Nephron (organoid): ENCODE measurements around the gene COMMD9.
A peak's percentile ranks its signal among the peaks of the same experiment; 100 is the strongest.

ENCODE experiments used
- H3K27ac Mint-ChIP-seq, 3 experiments: 2 replicates each; pipeline ENCODE4 v1.8.0; 2020; ENCODE audit warnings: mixed read lengths in 3 of 3, mild to moderate bottlenecking in 2 of 3, moderate library complexity in 1 of 3
- H3K27me3 Mint-ChIP-seq: 2 replicates; pipeline ENCODE4 v1.8.0; 2021; ENCODE audit warnings: low read depth, mild to moderate bottlenecking, moderate library complexity, mixed read lengths
- H3K36me3 Mint-ChIP-seq: 2 replicates; pipeline ENCODE4 v1.8.0; 2020; ENCODE audit warnings: low read depth, mixed read lengths
- H3K4me1 Mint-ChIP-seq: 2 replicates; pipeline ENCODE4 v1.8.0; 2020; ENCODE audit warnings: mixed read lengths
- H3K4me3 Mint-ChIP-seq, 3 experiments: 2 replicates each; pipeline ENCODE4 v1.8.0; 2020; ENCODE audit warnings: mild to moderate bottlenecking in 3 of 3, mixed read lengths in 3 of 3, moderate library complexity in 2 of 3
- H3K9me3 Mint-ChIP-seq: 2 replicates; pipeline ENCODE4 v1.8.0; 2020; ENCODE audit warnings: mixed read lengths
- CTCF ChIP-seq, 3 experiments: fragments of 200-600 bp; sonication (generic); IDR thresholded peaks; one replicate each; pipeline ENCODE4 v1.5.0; 2021; ENCODE audit warnings: antibody characterized with exemption in 3 of 3; ENCODE audit not compliant: unreplicated experiment in 3 of 3

The COMMD9 gene

DNA sequence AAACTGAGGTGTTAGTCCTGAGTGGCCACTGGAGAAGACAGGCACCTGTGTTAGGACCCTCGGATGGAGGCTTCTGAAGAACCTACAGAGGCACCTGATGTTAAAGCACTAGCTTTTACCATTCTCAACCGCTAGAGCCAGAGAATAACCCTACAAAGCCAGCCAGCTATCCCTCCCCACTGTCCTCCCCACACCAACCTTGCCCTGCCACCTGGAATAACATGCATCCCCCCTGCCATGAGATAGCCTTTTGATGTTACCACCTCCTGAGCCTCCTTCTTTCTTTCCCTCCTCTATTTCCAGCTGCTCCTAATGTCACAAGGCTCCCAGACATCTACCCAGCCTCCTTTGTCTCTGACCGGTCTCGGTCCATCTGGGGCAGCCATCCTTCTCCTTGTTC lies 28.1 kb downstream of the COMMD9 start:
- peaks cover 27% of the 10 kb centered on the region for H3K27me3 Mint-ChIP-seq
- no peaks in the 10 kb centered on the region for H3K36me3 Mint-ChIP-seq
- H3K9me3 Mint-ChIP-seq: no peaks in the 10 kb centered on the region

DNA sequence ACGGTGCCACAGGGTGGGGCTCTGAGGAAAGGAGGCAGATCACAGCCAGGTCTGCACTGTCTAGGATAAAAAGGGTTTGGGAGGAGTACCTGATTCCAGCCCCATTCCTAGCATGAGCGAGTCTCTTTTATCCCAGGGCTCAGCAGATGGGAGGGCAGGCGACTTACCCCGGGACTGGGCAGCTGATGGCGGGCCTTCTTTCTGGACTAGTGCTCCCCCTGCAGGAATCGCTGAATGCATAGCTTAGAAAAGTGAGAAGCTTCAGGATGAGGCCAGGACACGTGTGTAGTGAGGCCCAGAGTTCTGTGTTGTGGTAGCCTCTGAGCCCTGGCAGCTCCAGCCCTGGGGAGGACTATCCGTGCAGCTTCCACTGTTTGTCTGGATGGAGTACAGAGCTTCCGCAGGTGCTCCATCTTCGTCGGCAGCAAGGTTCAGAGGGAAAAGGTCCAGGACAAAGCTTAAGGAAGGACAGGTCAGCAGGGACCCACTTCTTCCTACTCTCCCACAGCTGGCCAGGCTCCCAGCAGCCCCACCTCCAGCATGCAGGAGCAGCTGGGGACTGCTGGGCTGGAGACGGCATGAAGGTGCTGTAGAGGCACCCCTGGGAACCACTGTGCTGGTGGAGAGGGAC lies 30.4 kb downstream of the COMMD9 start:
- peak overlapping the region in 2 of 3 experiments; percentile 32 to 62 for H3K27ac Mint-ChIP-seq
- no peak overlapping the region for H3K4me3 Mint-ChIP-seq
- peaks cover 23% of the 10 kb centered on the region for H3K4me1 Mint-ChIP-seq
- no peaks in the 10 kb centered on the region for H3K9me3 Mint-ChIP-seq
- peak; percentile 53 to 70 (median 64) for TF ChIP-seq CTCF (IDR thresholded peaks at IDR 0.05; ENCODE audit: unreplicated experiment in 3 of 3)
- H3K27me3 Mint-ChIP-seq: peaks cover 25% of the 10 kb centered on the region
- no peaks in the 10 kb centered on the region for H3K36me3 Mint-ChIP-seq

More for the DNA sequence above, 28.1 kb downstream of the COMMD9 start:
- Mint-ChIP-seq H3K4me3 (no peak overlapping the region), H3K27ac (no peak overlapping the region), H3K4me1 (peaks cover 23% of the 10 kb centered on the region)
- TF ChIP-seq CTCF (IDR thresholded peaks at IDR 0.05; ENCODE audit: unreplicated experiment in 3 of 3): no peak

- no peak for TF ChIP-seq CTCF (IDR thresholded peaks at IDR 0.05; ENCODE audit: unreplicated experiment in 3 of 3)
- H3K4me1 Mint-ChIP-seq: peaks cover 33% of the 10 kb centered on the region
- H3K36me3 Mint-ChIP-seq: no peaks in the 10 kb centered on the region
- no peak overlapping the region for H3K4me3 Mint-ChIP-seq
- H3K9me3 Mint-ChIP-seq: no peaks in the 10 kb centered on the region
- peaks cover 28% of the 10 kb centered on the region for H3K27me3 Mint-ChIP-seq
- H3K27ac Mint-ChIP-seq: peak overlapping the region; percentile 2 to 53 (median 20)
Measured at GRCh38 chr11:36257351-36257750, 31.9 kb downstream of the COMMD9 start.

- H3K27me3 Mint-ChIP-seq: peaks cover 19% of the 10 kb centered on the region
- TF ChIP-seq CTCF (IDR thresholded peaks at IDR 0.05; ENCODE audit: unreplicated experiment in 3 of 3): no peak
- peaks cover 14% of the 10 kb centered on the region for H3K9me3 Mint-ChIP-seq
- H3K27ac Mint-ChIP-seq: no peak overlapping the region
- no peaks in the 10 kb centered on the region for H3K36me3 Mint-ChIP-seq
- H3K4me1 Mint-ChIP-seq: peaks cover 33% of the 10 kb centered on the region
- H3K4me3 Mint-ChIP-seq: no peak overlapping the region
Measured at GRCh38 chr11:36254713-36255112, 34.5 kb downstream of the COMMD9 start.

- Mint-ChIP-seq H3K4me3 (no peak overlapping the region), H3K9me3 (peaks cover 17% of the 10 kb centered on the region), H3K27ac (peak overlapping the region in 2 of 3 experiments; percentile 14 to 25), H3K36me3 (no peaks in the 10 kb centered on the region), H3K27me3 (peaks cover 12% of the 10 kb centered on the region), H3K4me1 (peaks cover 35% of the 10 kb centered on the region)
- no peak for TF ChIP-seq CTCF (IDR thresholded peaks at IDR 0.05; ENCODE audit: unreplicated experiment in 3 of 3)
Measured at GRCh38 chr11:36253238-36253637, 36.0 kb downstream of the COMMD9 start.

DNA sequence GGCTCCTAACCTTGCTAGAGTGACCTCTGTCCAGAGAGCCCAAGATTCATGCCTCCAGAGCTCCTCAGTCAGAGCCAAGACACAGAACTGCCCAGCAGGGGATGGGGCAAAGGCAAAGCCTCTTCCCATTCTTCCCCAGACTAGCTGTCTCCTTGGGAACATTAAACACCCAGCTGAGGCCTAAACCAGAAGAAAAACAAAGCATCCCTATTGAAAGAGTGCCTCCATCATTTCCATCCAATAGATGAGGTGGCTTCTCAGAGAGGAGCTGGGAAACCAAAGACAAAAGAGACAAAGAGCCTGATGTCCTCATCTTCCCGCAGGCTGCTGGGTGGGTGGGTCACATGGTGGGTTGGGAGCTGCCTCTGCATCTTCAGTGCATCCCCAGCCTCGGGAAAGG lies 37.4 kb downstream of the COMMD9 start:
- Mint-ChIP-seq H3K4me3 (no peak overlapping the region), H3K27me3 (peaks cover 7% of the 10 kb centered on the region), H3K4me1 (peaks cover 21% of the 10 kb centered on the region), H3K36me3 (no peaks in the 10 kb centered on the region), H3K27ac (no peak overlapping the region), H3K9me3 (peaks cover 17% of the 10 kb centered on the region)
- no peak for TF ChIP-seq CTCF (IDR thresholded peaks at IDR 0.05; ENCODE audit: unreplicated experiment in 3 of 3)
